Bone marrow (tissue), 2 donors: Measurements from ENCODE around the gene MEF2D.
A peak's percentile ranks its signal among the peaks of the same experiment; 100 is the strongest.

ENCODE experiments used
- DNase-seq, 2 donors: peaks; one replicate each; lab custom pipeline; 2025; lab: John Stamatoyannopoulos, UW

The MEF2D gene

DNA sequence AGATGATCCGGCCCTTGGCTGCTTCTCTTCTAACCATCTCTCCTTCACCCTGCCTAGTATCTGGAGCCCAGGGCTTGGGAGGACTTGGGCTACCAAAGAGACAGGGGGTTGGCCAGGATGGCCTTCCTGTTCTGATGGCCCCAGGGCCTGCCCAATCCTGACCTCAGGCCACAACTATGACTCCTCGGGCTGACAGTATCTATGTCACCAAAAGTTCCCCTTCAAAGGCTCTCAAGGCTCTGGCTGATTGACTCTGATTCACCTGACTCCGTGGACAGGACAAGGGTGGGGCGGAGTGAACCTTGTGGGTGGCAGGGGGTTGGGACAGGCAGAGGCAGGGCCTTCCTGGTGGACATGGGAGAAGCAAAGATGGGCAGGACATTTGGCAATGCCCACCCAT is 12.7 kb downstream of the MEF2D start:
- no peak for DNase-seq

DNA sequence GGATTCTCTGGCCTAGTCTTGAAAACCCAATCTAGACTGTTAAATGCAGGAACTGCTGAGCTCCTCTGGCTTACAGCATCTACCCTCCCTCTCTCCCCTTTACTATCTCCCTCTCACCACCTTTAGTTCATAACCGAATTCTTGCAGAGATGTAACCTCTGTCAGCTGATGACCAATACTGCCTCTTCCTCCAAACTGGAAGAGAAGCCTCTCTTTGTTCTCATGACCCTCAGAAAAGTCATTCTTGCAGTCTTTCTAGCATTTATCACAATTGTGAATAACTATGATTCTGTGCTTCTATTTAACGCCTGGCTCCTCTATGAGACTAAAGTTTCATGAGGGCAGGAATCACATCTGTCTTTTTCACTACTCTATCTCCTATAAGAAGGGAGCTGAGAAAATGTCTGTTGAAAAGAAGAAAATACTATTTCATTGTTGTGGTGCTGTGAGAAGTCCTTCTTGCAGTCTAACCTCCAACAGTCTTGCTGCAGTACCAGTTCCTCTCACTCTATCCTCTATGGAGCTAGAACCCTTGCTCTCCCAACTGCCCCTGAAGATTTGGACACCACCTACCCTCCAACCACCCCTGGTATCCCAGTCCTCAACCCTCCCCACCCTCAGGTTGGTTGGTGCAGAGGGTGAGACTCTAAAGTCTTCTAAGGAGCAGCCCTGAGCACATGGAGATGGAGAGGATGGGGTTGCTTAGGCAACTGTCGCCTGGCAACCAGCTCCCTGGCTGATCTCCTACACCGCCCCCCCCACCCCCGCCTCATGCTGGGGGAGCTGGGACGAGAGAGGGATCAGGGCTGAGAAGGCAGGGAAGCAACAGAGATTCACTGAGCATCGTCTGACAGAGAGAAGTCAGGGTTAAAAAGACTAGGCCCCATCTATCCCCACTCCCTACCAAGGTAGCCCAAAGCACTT is 13.9 kb downstream of the MEF2D start:
- DNase-seq = no peak

DNA sequence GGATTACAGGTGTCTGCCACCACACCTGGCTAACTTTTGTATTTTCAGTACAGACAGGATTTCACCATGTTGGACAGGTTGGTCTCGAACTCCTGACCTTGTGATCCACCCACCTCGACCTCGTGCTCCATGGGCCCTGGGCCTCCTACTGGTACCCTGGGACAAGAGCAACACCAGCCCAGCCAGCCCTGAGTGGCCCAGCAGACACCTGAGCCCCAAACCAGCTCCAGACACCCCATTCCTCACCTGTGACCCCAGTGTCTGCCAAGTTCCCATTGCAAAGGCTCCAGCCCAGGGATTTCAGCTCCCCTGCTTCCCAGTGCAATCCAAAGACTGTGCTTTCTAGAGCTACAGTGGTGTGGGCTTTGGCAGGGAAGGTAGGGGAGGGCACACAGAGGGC is 14.6 kb downstream of the MEF2D start:
- DNase-seq = no peak

DNA sequence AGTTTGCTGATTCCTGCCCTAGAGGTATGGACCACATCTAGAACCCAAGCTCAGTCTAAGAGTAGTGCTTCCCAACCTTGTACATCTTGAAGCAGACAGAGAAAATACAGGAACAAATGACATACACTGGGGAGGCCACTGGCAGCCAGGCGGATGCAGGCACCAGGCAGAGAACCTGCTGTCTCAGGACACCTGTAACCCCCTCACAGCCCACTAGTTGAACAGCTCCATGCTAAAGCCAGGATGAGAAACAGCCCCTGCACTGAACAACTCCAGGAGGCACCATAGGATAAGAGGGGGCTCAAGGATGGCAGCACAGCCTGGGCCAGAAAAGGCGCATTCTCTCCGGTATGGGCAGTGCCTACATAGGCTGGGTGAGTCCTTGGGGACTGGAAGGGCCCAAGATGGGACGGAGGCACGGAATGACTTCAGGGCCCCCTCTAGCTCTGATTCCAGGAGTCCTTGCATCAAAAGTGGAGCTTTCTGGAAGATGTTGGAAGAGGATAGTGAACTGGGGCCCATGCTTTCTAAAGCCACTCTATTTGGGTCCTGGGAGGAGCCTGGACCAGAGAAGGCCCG is 16.0 kb downstream of the MEF2D start:
- DNase-seq = no peak

DNA sequence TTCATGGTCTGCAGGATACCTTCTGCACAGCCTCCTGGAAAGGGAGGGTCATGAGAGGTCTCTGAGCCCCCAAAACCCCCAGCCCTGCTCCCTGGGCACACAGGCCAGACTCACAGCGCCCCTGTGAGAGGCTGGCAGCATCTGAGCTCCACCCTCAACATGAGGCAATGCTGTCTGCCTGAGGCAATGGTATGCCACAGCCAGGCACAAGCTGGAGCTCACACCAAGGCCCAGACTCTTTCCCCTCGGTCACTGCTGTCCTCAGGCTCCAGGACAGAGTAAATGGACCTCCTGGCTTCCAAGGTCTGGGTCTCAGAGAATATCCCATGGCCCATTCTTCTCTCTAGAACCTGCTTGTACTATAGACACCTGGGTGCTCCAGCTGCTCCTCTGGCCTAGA is 17.2 kb downstream of the MEF2D start:
- DNase-seq = no peak

DNA sequence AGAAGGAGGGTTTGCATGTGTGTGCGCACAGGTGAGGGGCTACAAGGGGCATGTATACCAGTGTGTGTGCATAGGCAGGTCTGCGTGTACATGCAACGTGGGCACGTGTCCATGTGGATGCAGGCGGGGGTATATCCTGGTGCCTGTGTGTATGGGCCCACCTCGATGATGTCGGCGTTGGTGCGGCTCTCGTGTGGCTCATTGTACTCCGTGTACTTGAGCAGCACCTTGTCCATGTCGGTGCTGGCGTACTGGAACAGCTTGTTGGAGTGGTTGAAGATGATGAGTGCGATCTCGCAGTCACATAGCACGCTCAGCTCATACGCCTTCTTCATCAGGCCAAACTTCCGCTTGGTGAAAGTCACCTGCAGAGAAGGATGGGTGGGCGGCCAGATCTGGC is 18.3 kb downstream of the MEF2D start:
- no peak for DNase-seq

DNA sequence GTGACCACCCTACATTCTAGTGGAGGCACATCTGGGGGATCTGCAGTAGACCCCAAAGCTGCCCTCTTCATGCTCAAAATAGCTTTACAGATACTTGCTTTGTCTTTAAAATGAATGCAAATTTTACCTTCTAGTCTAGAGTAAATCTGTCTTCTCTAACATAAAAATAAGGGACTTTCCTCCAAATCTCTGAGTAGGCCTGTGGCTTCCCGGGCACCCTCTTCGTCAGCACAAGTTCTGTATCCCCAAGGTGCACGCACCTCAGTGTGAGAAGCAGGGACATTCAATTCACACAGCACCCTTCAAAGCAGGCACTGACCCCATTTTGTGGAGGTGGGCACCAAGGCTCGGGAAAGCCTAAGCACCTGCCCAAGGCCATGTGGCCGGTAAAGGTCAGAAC is 19.0 kb downstream of the MEF2D start:
- no peak for DNase-seq

DNA sequence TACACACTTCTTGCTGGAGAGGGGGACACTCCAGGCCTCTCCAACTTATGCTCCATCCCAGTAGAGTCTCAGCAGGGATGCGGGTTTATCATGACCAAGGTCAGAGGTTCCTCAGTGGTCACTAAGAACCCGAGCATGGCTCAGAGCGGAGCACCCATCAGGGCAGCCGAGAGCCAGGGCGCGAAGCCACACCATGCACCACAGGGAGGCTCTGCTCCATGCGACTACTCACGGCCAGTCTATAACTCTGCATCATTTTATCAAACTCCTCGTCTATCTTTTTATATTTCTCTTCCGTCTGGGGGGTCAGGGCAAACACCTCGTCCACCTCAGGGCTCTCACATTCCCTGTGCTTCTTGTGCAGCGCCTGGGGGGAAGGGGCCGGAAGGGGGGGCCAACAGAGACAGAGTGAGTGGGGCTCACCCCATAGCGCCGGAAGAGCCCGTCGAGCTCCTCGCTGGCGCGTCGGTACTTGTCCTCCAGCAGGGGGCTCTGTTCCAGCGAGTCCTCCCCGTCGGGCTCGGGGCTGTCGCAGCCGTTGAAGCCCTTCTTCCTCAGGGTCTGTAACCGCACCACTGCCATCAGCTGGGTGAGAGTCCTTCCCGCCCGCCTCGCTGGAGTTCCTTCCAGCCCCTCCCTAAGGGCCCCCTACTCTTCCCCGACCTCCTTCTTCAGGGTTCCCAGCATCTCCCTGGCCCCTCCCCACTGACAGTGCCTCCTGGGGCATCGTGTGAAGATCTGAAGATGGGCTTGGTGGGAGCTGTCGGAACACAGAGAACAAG is 20.0 kb downstream of the MEF2D start:
- peak; percentile 29 to 62 for DNase-seq

DNA sequence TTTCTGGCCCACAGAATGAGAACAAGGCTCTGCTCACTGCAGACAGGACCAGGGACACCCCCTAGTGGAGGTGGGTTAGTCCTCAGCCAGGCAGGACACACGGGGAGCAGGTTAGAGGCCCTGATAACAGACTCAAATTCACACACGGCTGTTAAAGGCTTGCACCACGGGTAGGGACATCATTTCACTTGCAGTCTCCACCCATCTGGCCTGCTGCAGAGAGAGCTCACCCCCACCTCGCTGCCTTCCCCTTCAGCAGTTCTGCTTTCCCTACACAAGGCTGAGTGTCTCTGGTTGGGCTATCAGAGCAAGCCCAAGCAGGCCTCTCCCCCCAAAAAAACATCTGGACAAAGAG is 20.6 kb downstream of the MEF2D start:
- DNase-seq = no peak

DNA sequence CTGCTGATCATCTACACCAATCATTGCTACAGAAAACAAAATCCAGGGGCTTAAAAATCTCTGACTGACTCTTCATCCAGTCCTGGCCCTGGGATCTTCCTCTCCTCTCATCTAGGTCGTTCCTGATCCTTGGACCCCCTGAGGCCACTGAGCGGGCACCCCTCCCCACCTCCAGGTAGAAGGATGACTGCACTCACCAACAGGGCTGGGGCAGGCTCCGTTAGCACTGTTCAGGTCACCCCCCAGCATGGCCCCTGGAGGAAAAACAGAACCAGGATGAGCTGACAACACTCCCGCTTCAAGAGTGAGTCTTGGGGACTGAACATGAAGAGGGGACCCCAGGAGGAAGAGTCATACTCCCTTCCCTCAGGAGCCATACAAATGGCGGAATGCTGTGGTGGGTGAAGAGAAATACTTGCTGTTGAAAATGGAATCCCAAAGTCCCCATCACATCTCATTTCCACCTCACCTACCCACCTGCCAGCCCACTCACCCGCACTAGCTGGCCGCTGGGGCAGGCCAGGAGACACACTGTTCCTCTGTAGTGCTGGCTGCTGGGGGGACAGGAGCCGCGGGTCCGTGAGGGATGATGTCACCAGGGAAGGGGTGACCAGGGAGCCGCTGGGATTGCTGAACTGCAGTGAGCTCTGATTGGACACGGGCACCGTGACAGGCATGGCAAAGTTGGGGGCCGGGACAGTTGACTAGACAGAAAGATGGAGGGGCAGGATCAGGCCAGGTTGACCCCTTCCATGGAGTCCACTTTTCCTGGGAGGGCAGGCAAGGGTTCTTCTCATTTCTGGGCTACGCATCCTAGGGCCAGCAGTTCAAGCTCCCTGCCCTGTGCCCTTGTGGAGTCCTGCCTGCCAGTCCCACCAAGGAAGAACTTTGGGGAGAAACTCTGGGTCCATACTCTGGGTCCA is 21.2 kb downstream of the MEF2D start:
- no peak for DNase-seq

DNA sequence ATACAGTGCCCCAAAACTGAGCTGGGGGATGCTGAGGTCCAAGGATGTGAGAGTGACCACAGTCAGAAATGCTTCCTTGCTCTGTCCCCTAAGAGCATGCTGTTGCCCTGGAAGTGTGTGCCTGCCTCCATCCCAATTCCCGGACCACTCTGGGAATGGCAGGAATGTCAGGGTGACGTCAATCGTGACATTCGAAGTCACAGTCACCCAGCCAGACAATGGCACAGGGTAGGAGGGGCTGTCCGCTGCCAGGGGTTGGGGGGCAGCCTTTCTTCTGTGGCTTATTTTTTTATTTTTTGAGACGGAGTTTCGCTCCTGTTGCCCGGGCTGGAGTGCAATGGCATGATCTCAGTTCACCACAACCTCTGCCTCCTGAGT is 22.3 kb downstream of the MEF2D start:
- DNase-seq = no peak

DNA sequence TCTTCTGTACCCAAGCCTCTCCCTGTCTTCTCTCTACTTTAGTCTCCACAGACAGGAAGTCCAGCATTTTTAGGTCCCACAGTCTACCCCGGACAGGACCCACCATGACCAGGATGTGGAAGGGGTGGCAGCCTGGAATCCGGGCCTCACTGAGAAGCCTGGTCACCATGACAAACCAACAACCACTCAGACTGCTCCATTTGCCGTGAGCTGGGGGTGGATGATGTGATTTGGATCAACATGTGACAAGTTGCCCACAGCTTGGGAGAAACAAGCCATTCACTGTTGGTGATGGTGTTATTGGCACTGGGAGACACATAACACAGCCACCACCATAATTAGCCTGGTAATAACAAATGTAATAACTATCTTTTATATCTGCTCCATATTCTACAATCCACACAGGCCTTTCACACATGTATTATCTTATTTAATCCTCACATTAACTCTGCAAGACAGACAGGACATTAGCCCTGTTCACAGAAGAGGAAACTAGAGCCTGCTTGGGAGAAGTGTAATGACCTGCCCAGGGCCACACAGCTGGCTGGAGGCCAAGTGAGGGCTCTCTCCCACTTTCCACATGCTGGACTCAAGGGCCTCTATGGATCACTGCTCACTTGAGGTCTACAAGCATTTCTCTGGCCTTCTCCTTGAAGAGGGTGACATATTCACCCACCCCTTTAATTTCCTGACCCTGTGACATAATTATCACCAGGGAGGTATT is 22.9 kb downstream of the MEF2D start:
- DNase-seq = no peak

DNA sequence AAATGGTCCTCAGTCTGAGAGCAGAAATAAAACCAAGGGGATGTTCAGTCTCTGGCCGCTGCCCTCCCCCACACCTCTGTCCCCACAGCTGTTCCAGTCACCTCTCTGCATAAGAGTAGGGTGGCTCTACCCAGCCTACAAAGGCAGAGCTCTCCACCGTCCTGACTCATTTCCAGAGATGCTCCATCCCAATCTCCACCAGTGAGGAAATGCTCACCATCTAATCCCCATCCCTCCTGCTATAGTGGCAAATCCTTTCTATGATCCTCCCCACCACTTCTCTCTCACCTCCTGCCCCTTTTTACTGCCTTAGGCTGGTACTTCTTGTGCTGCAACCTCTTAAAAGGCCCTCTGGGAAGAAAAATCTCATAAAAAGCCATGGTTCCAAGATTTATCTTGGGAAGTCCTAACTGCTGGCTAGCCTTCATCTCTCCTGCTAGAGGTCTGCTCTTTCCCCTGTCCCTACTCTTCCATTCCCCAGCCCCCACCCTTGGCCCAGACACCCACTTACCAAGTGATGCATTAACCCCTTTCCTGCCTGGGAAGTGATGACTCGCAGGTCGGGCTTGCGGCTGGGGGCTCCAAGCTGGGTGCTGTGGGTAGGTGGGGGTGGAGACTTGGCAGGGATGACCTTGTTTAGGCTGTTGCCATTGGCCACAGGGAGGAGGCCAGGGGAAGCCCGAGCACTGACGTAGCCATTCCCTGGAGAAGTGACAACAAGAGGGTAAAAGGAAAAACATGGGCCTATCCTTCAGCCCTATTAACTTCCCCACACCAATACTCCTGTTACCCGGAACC is 23.9 kb downstream of the MEF2D start:
- no peak for DNase-seq

DNA sequence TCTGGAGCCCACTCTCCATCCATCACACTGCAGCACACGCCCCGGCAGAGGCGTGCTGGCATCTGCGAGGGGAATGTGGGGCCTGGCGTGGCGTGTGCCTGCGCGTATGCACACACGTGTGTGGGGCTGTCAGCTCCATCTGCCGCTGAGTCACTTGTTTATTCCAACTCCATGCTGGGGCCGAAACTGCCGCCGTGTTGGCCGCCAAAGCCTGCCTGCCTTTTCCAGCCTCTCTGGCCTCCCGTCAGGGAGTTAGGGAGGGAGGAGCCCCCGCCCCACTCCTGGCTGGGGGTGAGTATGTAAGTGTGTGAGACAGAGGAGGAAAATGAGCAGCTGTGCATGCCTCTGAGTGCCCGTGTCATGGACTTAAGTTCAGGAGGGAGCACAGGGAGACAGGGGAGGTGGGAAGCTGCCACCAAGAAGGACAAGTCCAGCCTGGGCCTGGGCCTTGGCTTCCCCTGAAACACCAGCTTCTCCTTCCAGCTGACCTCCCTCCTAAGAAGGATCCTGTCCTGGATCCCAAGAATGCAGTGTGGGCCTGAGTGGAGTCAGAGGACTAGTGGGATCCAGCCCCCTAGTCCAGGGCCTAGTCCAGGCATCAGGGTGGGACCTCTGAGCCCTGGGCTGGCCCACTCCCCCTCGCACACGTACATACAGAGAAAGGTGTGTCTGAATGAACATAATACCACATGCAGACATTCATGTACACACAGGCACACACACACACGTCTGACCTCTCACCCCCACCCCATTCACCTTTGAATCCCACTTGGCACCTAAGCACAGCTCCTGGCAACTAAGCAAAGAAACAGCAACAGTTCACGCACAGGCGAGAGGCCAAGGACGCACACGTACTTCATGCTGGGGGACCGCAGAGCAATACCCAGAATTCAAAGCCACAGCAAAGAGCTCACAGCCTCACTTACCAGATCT is 24.7 kb downstream of the MEF2D start:
- DNase-seq = no peak

DNA sequence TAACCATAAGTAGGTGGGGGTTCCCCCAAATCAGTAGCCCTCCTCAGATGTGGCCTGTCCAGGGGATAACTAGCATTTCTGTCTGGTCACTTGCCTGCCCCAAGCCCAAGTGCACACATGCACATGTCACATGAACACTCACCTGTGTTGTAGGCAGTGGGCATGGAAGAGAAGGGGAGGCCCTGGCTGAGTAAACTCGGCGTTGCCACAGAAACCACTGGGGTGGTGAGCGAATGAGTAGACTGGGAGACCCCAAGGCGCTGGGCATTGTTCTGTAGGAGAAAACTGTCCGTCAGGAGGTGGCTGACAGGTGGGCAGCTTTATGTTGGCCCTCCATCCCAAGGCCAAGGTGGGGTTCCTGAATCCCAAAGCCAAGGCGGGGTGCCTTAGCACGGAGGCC is 25.6 kb downstream of the MEF2D start:
- no peak for DNase-seq

DNA sequence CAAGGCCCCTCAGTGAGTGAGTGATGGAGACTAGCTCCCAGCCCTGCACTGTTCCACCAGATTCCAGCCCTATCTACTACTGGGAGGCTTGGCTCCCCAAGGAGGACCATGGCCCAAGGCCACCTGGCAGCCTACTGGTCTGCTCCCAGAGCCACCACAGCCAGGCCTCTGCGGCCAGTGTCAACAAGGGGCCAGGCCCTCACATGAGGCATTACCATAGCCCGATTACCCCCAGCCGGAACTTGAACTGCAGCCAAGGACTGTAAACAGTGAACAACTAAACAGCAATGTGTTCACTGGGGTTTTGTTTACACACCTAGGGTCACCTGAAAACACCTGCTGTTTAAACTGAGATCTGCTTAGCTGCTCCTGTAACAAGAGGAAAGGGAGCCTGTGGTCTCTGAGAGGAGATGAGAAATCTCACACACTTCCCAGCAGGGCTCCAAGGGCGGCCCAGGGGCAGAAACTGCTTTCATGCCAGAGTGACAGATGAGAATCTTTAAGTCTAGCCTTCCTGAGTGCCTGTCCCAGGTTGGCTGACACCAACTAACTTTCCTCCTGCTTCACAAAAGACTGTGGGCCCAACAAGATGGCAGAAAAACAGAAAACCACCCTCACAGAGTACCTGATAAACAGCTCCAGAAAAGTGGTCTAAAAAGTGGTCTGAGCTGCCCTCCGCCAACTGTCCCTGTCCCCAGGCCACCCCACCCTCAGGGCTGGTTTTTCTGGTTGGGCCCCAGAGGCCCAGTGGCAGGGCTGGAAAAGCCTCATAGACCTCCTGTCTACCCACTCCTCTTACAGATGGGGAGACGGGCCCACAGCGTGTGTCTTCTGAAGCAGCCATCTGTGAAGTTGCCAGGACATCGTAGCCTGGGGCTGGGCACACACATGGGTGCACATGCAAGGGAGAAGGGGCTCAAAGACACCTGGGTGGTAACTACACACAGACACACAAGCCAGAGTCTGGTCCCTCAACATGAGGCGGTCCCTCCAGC is 28.8 kb downstream of the MEF2D start:
- DNase-seq = no peak

DNA sequence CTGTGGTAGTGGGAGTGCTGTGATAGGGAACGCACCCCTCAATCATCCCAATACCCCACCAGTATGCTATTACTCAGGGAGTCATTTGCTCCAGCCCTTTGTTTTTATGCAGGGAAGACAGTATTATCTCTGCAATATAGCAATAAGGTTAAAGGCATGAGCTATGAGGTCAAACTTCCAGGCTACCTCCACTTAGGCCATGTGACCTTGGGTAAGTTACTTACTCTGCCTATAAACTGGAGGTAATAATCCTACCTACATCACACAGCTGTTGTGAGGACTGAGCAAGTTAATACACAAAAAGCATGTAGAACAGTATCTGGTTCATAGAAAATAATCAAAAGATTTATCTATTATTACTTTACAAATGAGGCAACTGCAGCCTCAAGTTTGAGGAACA is 30.1 kb downstream of the MEF2D start:
- no peak for DNase-seq

DNA sequence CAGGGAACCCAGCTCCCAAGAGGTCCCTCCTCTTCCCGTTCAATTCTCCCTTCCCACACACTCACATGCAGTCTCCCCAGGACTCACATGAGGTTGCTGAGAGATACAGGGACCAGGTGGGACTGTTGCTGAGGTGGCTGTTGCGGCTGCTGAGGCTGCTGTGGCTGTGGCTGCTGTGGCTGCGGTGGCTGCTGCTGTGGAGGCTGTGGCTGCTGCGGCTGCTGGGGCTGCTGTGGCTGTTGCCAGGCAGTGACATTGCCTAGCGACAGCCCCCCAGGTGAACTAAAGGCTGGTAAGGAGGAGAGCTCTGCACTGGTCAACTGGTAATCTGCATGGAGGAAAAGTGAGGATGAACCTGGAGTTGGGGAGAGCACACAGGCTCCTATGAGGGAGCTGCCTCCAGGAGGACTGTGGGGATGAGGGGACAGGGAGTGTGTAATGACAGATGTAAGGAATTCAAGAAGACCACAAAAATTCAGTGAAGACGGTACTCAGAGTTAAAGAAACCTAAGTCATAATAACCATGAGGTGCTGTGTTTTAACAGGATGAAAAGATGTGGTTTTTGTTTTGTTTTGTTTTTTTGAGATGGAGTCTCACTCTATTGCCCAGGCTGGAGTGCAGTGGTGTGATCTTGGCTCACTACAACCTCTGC is 31.8 kb downstream of the MEF2D start:
- no peak for DNase-seq
